ENCODE measurements around the gene RDH14. TPM values are rescaled to one million over a fixed set of nuclear protein-coding genes. Genes with fewer than 3 reads are reported as not detected.
A peak's percentile ranks its signal among the peaks of the same experiment; 100 is the strongest.

Gene RDH14
- total RNA-seq, 1 donor from 2014 or later = 25.7 TPM

DNA sequence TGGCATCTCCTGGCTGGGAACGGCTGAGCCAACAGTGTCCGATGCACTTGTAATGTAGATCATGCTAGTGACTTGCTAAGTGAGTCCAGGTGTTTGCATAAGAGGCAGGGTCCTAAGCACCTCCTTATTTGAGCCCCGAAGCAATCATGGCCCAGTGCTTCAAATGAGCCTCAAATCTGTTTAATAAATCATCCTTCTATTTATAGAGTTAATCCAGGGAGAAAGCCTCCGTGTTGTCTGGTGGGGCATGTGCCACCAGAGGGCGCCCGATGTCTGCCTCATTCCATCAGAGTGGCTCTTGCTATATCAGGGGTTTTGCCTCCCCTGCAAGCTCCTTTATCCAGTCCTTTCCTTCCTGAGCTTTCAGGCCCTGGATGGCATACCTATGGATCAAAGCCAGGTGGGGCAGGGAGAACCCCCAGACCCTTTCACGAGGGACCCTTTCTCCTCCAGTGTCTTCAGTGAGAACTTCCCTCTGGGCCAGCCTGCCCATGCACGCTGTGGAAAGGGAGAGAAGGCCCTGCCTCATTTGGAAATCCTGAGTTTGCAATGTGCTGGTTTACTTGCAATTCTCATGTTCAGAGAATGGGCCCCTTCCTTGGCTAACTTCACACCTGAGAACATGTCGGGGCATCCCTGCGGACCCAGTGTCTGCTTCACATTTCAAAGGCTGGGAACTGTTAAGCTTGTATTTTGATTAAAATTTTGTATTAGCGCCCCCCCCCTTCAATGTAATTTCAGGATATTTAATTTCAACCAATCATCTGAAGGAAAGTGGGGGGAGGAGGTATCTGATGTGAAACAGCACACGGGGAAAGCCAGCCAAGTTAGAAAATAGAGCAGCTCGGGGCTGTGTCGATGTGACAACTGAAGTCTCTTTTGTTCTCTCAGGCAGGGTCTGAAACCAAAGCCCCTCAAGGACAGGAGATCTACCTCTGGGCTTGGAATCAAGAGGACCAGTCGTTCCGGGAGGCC lies 39.7 kb downstream of the RDH14 start:
- DNase-seq = peak; percentile 77

DNA sequence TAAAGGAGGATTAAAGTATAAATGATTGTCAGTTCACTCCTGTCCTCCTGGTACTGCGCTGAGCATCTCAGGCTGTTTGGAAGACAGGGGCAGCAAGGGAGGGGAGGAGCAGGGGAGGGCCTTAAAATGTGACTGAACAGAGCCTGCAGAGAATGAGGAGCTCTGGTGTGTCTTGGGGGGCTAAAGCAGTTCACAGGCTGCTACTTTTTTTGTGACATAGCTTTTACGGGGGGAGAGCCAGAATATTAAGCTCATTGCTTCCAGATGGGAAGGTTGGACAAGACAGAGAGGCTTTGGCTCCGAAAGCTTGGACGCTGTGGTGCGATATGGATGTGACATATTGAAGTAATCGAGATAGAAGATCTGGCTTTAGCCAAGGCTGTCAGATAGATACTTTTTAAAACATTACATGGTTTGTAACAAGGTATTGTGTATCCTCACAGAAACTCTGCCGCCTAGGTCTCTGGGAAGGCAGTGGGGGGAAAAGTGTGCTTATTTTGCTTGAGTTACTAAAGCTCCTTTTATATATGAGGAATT lies 40.5 kb downstream of the RDH14 start:
- DNase-seq = no peak

DNA sequence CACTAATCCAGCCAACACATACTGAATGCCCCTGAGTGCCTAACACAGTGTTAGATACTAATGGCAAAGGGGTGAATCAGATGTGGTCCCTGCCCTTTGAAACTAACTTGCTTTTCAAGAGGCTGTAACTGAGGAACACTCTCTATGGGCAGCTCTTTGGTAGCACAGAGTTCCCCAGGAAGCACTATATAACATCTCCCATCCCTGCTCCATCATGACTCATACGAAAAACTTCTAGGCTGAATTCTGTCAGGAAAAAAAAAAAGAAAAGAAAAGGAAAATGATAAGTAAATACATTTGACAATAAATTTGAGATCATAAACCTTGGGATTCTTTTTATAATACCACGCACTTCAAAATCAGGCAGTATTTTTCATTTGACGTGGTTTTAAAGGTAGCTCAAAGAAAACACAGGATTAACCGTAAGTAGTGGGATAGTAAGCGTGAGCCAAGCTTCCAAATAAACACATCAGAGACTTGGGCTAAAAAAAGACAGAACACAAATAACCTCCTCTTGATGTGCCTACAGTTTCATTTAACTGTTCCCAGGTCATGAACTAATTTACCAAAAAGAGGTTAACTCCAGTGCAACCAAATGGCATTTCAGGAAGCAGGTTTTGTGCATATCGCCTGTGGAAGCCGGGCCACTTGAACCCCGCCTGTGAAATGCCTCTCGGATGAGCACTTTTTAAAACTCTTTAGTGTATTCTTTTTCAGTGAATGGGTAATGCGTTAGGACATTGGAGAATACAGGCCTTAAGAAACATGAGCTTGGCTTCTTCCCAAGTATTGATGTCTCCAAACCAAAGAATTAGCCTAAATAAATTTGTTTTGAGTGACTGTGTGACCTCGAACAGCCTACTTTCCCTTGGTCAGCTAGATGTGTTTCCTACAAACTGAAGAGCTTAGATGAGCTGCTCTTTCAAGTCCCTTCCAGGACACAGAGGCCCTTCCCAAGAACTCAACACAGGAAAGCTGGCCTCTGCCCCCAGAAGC lies 42.0 kb downstream of the RDH14 start:
- no peak for DNase-seq

DNA sequence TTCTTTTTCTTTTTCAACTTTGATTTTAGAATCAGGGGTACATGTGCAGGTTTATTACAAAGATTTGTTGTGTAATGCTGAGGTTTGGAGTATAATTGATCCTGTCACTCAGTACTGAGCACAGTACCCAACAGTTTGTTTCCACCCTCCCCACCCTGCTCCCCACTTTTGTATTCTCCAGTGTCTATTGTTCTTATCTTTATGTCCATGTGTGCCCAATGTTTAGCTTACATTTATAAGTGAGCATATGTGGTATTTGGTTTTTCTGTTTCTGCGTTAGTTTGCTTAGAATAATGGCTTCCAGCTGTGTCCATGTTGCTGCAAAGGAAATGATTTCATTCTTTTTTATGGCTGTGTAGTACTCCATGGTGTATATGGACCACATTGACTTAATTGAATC lies 43.1 kb downstream of the RDH14 start:
- no peak for DNase-seq

DNA sequence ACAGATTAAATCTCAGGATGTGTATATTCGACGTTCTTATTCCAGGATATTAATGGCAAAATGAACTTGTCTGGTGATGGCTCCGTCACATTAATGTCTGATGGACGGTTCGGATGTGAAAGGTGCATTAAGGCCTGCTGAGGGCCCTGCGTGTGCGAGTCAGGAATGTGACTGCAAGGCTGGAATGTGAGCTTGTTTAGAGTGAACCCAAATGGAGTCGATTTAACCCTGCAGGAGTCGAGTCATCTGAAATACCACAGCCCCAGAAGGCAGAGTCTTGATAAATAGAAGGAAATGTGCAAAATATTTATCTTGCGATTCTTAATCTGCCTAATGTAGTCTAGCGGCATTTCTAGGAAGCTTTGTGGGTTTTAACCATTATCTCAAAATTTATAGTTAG lies 44.3 kb downstream of the RDH14 start:
- DNase-seq = no peak

DNA sequence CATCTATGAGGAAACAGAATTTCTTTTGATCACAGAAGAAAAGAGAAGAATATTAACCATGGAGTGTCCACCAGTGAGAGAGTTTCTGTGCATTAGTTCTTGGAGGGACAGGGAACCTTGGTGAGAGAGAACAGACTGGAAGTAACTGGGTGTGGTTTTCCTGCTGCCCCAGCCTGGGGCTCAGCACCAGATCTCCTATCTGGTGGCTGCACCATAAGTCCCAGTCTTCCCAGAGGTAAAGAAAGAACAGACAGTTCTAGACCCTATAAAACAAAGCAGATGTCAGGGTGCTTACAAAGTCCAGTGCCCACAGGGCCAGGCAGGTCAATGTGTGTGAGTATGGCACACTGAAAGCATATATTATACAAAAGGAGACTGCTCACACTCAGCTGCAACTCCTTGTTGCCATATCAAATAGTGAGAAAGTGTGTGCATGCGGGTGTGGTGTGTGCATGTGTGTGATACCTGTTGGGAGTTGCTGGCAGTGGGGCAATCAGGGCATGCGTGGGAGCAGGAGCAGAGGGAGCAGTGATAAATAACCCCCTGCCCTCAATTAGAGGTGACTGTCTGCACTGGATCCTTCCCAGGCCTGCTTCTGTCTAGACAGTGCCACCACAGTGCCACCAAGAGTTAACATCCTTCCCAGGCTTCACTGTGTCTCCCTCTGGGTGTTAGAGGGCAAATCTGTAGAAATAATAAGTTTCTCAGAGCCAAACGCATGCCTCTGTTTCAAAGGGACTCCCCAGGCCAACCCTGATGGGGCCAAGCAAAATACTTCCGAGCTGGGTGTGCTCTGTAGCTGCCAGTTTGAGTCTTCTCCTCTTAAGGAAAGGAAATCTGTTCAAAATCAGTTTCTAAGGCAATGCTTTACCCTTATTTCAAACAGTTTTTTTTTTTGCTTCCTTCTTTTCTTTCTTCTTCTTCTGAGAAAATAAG lies 45.7 kb downstream of the RDH14 start:
- DNase-seq = no peak

DNA sequence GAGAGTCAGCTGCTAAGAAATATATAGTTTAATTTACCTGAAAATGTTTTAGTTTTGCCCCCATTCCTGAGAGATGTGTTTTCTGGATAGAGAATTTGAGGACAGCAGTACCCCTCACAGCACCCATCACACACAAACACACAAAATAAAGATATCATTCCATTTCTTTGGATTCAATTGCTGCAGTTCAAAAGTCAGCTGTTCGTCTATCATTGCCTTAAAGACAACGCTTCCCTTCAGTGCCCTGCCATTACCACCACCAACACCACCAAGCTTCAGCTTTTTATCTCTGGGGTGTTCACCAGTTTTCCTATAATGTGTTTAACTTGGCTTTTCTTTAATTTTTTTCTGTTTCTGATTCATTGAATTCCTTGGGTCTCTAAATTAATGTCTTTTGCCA lies 49.7 kb downstream of the RDH14 start:
- no peak for DNase-seq

DNA sequence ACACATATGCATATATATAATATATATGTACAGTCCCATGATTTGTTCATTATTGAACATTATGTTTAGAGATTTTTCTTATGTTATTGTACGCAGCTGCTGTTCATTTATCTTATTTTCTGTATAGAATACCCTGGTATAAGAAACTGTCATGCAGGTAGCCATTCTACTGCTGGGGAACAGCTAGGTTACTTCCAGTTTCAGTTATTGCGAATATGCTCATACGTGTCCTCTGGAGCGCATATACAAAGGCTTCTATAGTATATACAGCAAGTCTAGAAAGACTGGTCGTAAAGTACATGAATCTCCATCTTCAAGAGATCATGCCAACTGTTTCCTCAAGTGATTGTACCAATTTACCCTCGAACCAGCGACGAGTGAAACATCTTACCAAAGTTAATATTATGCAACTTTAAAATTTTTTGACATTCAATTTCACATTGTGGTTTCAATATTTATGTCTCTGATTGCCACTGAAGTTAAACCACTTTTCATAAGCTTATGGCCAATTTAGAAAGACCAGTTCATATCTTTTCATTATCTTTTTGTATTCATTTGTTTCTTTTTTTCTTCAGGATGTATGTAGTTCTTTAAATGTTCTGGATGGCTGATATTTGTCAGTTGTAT lies 53.5 kb downstream of the RDH14 start:
- no peak for DNase-seq

DNA sequence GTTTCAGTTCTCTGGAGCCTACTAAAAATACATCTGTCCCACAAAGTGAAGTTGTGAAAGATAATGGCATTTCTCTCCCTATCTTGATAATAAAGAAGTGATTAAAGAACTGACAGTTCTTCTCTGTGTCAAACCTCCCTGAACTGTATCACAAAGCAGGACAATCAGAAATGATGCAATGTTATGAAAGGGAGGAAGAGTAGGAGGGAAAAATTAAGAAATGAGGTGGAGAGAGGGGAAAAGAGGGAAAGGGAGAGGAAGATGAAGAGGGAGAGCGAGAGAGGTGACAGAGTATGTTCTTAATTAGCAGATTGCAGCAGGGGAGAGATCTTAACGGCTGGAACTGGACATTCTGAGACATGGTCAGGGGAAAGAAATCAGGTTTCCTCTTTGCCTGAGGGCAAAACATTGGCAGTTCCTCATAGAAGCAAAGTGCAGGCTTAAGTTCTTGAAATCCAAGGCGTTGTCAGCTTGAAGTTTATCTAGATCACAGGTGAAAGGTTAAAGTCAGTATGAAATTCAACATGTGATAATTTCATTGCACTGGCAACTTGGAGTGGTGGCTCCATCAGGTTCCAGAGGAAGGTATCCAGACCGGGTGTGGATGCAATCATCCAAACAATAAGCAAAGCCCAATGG lies 54.6 kb downstream of the RDH14 start:
- DNase-seq = no peak

Small RNA genes lying within 50 kb of the gene (small RNA-seq; reads per million reads assigned to genes)
- gene RNU6-1215P = not detected

Other genes with a start within 250 kb of the RDH14 start
- not detected for gene NT5C1B, start 28.9 kb upstream of the RDH14 start, total RNA-seq

Measured in occipital lobe (tissue), 3 donors.